Stimulated activated CD8-positive, alpha-beta memory T cell treated with anti-CD3 and anti-CD28 coated beads, Interleukin-4, amount 100 ng/mL, for 4 hours (primary cell): Measurements from ENCODE around the gene DVL3.
"Not testable (repeated sequence)": the region's sequence is repeated elsewhere in the genome, so short reads cannot be mapped to it uniquely, and the experiment has no call there.

Experiments used
- DNase-seq, 2 donors: peaks; one replicate each; pipeline ENCODE4 v3.0.0-alpha.2; 2020; ENCODE audit warnings: low read depth in 2 of 2, low spot score in 1 of 2

The DVL3 gene

DNA sequence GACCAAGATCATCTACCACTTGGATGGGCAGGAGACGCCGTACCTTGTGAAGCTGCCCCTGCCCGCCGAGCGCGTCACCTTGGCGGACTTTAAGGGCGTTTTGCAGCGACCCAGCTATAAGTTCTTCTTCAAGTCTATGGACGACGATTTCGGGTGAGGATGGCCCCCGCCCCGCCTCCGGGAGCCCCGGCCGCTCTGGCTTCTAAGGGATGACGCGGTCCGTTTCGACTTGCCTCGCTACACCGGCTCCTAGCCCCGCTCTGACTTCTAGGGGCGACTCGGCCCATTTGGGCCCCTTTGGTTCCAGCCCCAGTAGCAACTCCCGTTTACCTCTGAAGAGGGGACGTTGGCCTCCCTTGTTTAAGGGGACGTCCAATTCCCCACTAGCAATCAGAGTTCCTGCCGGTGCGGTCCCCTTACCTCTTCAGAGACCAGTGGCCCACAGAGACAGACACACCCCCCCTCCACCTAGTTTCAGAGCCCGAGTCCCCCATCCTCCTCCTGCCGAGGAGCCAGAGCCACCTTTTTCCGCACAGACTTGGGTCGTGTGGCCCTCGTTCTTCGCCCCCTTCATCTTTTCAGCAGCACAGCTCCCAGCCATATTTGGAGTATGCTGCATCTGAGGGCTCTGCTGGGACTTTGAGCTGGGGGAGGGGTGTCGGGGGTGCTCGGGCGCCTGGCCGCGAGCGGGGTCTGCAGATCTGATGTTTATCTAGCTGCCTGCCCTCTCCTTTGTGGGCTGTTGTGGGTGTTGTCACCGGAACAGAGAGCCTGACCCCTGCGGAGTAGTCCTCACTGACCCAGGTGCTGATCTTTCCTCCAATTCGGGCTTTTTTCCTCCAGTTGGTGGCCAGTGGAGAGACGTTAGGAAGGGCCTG is 706 bp downstream of the DVL3 start:
- DNase-seq = no peak

DNA sequence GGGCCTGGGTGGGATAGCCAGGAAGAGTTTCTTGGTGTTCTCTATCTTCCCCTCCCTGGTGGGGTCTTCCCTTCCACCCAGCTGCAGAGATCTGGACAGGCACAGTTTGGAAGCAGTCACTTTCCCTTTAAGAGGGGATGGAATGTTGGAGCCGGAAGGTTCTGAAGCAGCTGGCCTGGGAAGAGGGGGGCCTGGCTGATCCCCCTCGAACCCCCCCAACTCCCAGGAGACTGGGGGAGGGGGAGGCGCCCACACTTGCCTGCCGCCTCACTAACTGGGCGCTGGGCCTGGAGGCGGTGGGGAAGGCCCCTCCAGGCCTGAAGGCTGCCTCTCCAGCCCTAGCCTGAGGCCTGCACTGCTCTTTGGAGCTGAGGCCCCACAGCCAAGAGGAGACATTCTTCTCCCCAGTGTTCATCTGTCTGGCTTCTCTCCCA is 1.4 kb downstream of the DVL3 start:
- DNase-seq = no peak

DNA sequence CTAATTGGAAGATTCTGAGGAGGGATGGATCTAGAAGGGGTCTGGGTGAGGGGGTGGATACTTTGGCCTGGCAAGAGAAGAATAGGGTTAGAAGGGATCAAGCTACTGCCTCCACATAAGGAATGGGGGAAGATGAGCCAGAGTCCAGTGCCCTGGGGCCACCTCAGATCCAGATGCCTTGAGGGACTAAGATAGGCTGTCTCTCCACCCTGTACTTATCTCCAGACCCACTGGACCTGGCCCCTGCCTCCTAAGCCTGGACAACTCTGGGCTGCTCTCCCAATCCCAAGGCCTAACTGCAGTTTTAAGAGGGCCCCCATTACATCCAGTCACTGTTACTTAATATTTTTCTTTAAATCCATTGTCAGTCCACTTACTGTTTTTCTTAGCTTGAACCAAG is 2.0 kb downstream of the DVL3 start:
- no peak for DNase-seq

DNA sequence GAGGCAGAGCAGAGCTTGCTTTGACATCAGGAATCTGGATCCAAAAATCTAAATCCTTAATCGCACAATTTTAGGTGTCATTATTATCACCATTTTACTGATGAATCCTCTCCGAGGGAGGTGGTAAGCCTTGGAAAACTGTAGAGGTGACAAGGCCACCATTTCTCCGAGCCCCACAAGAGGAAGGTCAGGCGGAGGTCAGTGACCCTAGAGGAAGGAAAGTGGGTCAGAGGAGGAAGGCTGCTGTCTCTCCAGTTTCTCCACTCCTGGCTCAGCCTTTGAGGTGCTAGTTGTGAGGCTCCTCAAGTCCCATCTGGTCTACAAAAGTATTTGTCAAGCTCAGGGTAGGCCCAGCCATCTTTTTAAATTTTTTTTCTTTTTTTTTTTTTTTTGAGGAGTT is 3.2 kb downstream of the DVL3 start:
- no peak for DNase-seq

DNA sequence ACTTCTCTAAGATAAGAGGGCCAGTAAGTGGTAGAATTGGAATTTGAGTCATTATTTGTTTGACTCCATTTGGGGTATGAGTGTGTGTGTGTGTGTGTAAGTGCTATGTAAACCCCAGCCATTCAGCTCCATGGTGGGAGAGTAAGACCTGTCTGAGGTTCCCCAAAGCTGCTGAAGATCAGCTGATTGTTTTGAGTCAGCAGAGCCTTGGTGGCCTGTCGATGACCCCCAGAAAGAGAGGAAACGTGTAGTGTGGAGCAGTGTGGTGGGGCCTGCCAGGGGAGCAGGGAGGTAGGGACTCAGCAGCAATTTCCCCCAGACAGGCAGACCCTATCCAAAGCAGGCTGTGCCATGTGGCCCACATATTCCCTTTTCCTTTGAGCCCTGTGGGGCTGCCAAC is 5.3 kb downstream of the DVL3 start:
- no peak for DNase-seq

DNA sequence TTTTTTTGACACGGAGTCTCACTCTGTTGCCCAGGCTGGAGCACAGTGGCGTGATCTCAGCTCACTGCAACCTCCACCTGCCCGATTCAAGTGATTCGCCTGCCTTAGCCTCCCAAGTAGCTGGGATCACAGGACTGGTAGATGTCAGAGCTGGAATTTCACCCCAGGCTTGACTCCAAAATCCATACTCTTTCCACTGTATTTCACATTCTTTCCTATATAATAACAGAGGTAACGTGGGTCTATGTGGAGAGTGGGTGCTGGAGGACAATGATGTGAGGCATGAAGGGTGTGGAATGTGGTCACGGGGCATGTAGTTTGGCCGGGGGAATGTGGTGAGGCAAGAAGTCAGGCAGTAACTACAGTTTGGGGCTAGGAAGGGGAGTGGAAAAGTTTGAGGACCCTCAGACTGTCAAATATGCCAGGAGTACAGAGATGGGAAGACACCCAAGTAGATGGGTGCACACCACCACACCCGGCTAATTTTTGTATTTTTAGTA is 7.4 kb downstream of the DVL3 start:
- DNase-seq = not testable (repeated sequence)

DNA sequence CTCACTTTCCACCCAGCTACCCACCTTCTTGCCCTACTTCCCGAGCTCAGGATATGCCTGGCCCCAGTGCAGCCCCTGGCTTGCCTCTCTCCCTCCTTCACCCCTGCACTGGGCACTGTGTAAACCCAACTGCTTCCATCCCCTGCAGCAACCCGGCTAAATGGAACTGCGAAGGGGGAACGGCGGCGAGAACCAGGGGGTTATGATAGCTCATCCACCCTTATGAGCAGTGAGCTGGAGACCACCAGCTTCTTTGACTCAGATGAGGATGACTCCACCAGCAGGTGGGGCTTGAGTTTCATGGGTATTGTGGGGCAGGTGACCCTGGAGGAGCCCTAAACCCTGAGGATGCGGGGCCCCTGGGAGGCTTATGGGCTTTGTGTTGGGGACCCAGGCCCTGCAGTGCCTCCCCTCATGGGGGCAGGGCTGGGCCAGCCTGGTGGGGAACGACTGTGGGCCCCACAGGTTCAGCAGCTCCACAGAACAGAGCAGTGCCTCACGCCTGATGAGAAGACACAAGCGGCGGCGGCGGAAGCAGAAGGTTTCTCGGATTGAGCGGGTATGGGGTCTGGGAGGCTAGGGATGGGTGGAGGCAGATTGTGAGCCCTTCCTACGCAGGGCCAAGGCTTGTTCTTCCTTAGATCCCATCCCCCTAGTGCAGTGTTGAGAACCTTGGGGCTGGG is 9.6 kb downstream of the DVL3 start:
- no peak for DNase-seq

DNA sequence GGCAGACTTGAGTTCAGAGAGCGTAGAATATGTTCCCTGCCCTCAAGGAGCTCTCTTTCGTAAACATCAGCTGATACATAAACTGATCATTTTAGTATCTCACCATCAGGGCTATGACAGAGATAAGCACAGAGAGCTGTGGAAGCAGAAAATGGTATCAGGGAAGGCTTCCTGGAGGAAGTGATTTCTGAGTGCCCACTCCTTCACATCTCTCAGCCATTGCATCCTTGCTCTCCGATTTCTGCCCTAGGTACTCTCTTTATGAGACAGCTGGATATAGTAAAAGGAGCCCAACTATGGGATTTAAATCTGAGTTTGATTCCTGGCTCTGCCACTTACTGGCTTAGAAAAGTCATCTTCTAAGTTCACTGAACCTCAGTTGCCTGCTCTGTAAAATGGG is 10.4 kb downstream of the DVL3 start:
- DNase-seq = no peak

DNA sequence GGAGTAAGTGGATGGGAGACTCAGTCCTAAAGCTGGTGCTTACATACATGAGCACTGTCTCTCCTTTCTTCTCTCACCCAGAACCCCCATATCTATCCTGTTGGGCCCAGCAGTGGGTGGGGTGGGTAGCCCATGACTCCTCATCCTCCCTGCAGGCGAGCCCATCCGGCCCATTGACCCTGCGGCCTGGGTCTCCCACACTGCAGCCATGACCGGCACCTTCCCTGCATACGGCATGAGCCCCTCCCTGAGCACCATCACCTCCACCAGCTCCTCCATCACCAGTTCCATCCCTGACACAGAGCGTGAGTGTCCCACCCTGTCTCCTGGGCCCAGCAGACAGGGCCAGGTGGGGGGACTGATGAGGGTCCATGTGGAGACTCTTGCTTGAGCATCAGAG is 11.5 kb downstream of the DVL3 start:
- DNase-seq = no peak

DNA sequence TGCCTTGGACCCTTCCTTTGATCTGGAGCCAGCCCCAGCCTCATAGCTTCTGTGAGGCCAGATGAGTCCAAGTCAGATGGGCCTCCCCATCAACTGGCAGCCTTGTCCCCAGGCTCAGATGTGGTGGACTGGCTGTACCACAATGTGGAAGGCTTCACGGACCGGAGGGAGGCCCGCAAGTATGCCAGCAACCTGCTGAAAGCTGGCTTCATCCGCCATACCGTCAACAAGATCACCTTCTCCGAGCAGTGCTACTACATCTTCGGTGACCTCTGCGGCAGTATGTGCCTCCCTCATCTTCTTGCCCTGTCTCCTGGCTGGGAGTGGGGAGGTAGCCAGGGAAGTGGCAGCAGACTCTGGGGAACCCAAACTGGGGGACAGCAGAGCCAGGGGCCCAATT is 12.6 kb downstream of the DVL3 start:
- DNase-seq = no peak

DNA sequence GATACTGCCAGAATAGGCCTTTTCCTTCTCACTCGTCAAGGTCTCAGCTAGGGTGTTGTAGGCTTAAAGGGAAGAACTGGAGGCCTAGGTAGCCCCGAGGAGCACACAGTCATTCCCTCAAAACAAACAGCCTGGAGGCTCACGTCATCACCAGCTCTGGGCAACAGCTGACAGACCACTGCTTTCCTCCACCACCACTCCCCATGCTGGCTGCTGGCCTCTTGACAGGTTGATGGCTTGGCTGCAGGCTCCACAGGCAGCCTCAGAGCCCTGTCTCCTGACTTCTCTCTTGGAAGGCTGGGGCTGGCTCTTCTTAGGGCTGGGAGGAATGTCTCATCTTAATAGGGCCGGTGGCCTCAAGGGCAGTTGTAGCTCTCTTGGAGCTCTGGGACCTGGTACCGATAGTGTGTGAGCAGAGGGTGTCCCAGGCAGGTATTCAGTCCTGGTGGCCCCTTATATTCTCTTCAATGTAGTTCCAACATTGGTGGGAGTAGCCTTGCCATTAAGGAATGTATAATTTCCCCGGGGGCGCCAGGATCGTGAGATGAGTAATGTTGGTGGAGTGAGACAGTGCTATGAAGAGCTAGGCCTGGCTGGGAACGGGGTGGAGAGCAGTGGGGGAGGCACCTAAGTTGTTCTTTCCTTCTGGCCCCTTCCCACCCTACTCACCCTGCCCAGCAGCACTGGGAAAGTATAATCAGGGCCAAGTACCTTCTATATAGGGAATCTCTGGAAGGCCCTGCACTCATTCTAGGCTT is 13.4 kb downstream of the DVL3 start:
- no peak for DNase-seq

DNA sequence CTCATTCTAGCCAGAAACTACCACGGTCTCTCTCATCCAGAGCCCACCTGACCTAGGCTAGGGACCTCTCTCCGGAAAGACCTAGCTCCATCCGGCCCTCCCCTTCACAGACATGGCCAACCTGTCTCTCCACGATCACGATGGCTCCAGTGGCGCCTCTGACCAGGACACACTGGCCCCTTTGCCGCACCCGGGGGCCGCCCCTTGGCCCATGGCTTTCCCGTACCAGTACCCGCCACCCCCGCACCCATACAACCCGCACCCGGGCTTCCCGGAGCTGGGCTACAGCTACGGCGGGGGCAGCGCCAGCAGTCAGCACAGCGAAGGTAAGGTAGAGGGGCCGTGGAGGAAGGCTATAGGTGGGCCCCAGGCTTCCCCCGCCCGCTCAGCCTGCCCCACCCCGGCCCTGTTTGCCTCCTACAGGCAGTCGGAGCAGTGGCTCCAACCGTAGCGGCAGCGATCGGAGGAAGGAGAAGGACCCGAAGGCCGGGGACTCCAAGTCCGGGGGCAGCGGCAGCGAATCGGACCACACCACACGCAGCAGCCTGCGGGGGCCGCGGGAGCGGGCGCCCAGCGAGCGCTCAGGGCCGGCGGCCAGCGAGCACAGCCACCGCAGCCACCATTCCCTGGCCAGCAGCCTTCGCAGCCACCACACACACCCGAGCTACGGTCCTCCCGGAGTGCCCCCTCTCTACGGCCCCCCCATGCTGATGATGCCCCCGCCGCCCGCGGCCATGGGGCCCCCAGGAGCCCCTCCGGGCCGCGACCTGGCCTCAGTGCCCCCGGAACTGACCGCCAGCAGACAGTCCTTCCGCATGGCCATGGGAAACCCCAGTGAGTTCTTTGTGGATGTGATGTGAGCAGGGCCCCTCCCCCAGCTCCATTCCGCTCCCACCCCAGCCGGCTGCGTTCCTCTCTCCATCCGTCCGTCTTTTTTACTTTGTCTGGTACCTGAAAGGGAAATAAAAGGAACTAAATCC is 15.0 kb downstream of the DVL3 start:
- no peak for DNase-seq

DNA sequence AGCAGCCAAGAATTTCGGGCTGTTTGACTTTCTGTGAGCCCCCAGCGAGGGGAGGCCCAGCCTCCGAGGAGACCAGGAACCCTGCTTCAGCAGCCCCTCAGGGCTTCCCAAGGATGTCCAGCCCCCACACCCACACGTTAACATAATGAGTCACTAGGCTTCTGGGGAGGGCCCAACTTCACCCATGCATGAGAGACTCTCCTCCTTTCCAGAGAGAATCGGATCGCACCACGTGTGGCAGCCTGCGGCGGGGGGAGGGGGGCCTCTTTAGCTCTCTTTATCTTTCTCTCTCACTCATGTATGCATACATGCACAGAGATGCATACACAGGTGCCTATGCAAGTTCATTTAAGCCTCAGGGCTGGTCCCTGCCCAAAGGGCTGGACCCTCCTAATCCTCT is 16.4 kb downstream of the DVL3 start:
- DNase-seq = no peak

DNA sequence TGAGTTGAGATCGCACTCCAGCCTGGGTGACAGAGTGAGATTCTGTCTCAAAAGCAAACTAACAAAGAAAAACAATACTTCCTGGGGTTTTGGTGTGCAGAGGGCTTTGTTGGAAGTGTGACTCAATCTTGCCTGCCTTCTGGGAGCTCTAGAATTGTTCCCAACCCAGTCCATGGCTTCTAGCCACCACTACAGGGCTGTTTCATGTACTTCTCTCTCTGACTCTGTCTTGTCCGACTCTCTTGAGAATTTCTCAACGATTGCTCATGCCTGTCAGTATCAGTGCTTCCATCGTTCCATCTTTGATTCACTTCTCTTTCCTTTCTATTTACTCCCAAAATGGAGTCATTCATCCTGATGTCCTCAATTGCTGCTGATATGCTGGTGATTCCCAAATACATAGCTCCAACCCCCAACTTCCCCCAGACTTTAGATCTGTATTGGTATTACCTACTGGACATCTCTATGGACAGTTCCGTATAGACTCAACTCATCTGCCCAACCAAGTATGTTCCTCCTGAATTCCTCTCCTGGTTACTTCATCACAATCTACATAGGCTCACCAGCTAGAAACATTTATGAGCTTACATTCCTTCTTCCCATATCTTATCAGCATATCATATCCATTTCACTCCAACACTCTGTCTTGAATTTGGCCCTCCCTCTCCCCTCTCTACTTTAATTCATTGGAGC is 17.6 kb downstream of the DVL3 start:
- no peak for DNase-seq

DNA sequence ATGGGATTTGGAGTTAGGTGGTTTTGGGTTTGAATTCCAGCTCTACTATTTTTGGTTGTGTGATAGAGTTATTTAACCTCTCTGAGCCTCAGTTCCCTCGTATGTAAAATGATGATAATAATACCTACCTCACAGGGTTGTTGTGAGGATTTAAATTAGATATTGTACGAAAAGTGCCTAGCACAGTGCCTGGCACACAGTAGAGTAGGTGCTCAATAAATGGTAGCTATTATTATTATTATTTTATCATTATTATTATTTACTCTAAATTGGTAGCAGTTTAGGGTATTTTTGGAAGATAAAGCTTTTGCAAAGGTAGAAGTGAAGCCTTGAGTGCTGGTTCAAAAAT is 18.2 kb downstream of the DVL3 start:
- DNase-seq = no peak

DNA sequence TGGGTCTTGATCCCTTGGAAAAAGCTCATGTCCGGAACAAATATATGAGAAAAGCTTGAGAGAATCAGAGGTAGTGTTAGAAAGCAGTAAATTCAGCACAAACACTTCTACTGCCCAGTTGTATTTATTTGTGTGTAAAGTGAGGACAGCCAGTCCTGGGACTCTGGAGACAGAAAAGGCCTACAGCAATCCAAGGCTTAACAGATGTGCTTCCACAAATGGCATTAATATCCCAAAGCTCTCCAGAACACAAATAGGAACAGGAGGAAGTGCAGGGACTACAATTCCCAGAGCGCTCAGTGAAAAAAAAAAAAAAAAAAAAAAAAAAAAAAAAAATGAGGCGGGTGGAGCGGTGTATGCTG is 19.1 kb downstream of the DVL3 start:
- no peak for DNase-seq

DNA sequence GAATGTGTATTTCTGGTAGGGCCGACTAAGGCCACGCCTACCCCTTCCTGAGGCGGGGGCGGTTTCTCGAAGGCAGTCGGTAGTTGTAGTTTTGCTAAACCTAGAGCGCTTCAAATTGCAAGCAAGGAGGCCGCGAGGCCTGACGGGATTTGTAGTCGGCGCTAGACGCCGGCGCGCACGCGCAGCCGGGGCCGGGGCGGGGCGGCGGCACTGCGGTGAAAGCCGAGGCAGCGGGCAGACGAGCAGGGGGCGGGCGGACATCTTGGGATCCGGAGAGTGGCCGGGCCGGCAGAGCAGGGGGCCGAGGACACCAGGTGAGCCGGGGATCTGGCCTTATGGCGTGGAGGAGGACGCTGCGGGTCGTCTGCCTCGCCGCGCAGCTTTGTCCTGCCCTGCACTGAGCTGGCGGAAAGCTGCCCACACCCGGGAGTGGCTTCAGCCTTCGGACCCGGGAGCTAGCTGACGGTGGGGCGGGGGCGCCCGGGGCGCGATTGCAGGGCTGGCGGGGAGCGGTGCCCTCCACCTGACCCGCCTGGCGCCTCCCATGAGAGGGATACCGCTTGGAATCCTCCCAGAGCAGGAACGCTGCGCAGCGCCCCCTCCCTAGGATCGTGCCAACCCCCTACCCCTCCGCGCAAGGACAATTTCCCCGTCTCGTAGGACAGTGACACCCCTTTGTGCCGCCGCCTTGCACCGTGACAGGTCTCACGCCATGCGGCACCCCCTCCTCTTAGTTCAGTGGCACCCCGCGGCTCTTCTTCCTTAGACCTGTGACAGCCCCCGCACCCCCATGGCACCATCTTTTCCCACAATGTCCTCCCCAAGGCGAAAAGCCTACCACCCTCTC is 19.7 kb downstream of the DVL3 start, which contains the start of gene AP2M1:
Gene AP2M1 (plus strand): TSS at position 210 of the 847 bp plus-strand sequence. CDS start 2,139 bp downstream, outside the sequence.
- peak; percentile 91 to 96 for DNase-seq

DNA sequence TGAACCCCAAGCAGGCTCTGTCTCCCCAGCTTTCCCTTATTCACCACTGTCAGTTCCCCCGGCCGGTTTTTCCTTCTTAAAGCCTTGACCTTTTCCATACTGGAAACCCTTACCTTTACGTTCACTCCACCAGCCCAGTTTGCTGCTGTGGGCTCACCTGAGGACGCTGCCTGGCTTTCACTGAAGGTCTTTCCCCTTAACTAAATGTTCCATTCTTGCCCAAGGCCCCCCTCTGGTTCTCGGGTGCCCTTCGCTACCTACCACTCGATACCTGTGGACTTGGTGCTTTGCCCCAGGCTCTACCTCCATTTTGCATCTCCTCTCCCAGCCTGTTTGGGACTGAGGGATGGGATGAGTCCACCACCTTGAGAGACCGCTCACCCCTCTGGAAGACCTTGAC is 20.3 kb downstream of the DVL3 start:
- no peak for DNase-seq

DNA sequence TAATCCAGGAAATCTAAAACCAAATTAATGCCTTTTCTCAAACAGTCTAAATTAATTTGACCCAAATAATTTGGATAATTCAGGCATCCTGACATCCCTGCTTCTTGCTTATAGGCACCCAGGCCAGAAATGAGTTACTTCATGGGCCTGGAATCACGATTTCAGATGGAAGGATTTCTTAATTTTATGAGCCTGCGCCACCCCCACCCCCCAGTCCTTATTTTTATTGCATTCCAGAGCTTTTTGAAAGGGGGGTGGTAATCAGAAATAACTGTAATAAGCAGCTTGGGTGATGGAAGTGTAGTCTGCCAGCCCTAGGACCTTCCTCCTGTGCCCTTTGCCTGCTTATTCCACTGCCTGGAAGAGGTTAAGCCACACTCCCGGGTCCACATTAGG is 20.8 kb downstream of the DVL3 start:
- no peak for DNase-seq
